Gastrocnemius medialis (tissue), 4 donors: ENCODE measurements around the gene MRPL50. TPM values are rescaled to one million over a fixed set of nuclear protein-coding genes. Genes with fewer than 3 reads are reported as not detected.

ENCODE experiments used
- ATAC-seq, 2 donors: fragments of 150-250 bp; one replicate each; pipeline ENCODE4 v1.9.1; 2016
- DNase-seq, 2 donors: peaks; one replicate each; pipeline ENCODE4 v3.0.0-alpha.2; 2019
- H3K27ac ChIP-seq, 4 donors: fragments of 200-600 bp; sonication (generic); 1 replicate in 1 of 4; 2 replicates in 3 of 4; pipeline ENCODE4 v1.5.1; 2016 to 2018; ENCODE audit warnings: mild to moderate bottlenecking in 2 of 4, moderate library complexity in 1 of 4
- H3K27me3 ChIP-seq, 3 donors: fragments of 200-600 bp; sonication (generic) in 2 of 3; 1 replicate in 1 of 3; 2 replicates in 2 of 3; pipeline versions ENCODE4 v1.5.1 to v1.6.0; 2016 to 2019; ENCODE audit warnings: mild to moderate bottlenecking in 1 of 3, moderate library complexity in 1 of 3
- H3K36me3 ChIP-seq, 2 donors: fragments of 200-600 bp; sonication (generic) in 1 of 2; one replicate each; pipeline ENCODE4 v1.5.1; 2017 to 2018
- H3K4me1 ChIP-seq, 2 donors: fragments of 200-600 bp; sonication (generic) in 1 of 2; one replicate each; pipeline ENCODE4 v1.5.1; 2016 to 2017; ENCODE audit warnings: mild to moderate bottlenecking in 2 of 2
- H3K4me3 ChIP-seq, 4 donors: fragments of 200-600 bp; sonication (generic) in 3 of 4; 1 replicate in 1 of 4; 2 replicates in 3 of 4; pipeline ENCODE4 v1.5.1; 2016 to 2019; ENCODE audit warnings: mild to moderate bottlenecking in 2 of 4
- H3K9me3 ChIP-seq, 3 donors: fragments of 200-600 bp; sonication (generic) in 2 of 3; 1 replicate in 1 of 3; 2 replicates in 2 of 3; pipeline ENCODE4 v1.5.1; 2016 to 2019
- POLR2A ChIP-seq, 2 donors: fragments of 450-650 bp; IDR thresholded peaks; one replicate each; pipeline ENCODE4 v1.6.1; 2017; ENCODE audit warnings: antibody characterized with exemption in 2 of 2, mild to moderate bottlenecking in 2 of 2, moderate library complexity in 2 of 2
- in situ Hi-C, 4 donors: fragments of 200-750 bp; cut with MboI; loops; one replicate each; pipeline versions ENCODE4 v1.15.0 to v1.8.0; 2017; ENCODE audit warnings: low sequenced_read_pairs in 4 of 4
- intact Hi-C: fragments of 100-400 bp; cut with DNase I; formaldehyde crosslinking; loops from one replicate; pipeline ENCODE4 v1.15.1; 2023; ENCODE audit warnings: low total_unique reads
- total RNA-seq, 4 donors: library from RNA; depleted of rRNA; stranded (reverse); fragments of >200 nt; gene quantifications; one replicate each; pipeline versions ENCODE4 v1.1.0 to v1.2.3, GENCODE V29; 2016
- TF ChIP-seq, protein P1 (sequence below), 5 experiments: fragments of 450-650 bp in 3 of 5; fragments of 200-600 bp in 2 of 5; sonication (generic) in 2 of 5; IDR thresholded peaks in 4 of 5; conservative IDR thresholded peaks in 1 of 5; 1 replicate in 4 of 5; 2 replicates in 1 of 5; pipeline ENCODE4 v1.5.1; 2016 to 2019; ENCODE audit warnings: antibody characterized with exemption in 5 of 5, mild to moderate bottlenecking in 3 of 5, moderate library complexity in 3 of 5

MRPL50 gene
- total RNA-seq, 4 donors from 2014 or later, result 6.3 to 13.7 (median 10.2) TPM

DNA sequence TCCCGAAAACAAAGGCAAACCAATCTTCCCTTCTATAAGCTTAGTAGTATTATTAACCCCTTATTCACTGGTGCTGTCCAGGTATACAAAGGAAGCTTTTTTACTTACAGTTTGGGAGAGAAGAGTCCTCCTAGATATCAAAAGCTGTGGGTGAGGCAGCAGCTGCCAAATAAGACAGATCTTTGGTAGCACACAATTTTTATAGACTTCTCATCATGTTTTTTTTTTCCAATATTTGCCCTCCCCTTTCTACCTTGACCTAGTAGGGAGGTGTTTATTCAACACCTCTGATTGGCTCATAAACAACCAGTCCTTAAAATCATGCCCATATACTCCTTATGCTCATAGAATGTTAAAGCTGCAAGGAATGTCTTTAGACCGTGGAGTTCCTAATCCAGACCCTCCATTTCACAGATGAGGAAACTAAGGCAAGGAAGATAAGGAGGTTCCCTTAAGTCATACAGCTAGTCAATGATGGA lies 37.2 kb upstream of the MRPL50 start, which contains the start of gene ALDOB:
TSS of gene ALDOB (minus strand) at position 174 of the 479 bp plus-strand sequence. CDS start 4,887 bp downstream, outside the sequence.
- no peaks in the 10 kb centered on the region for H3K36me3 ChIP-seq
- in situ Hi-C loops (no loop called here), intact Hi-C loops (no loop called here)
- DNase-seq (no peak), ATAC-seq (no peak)
- TF ChIP-seq POLR2A (IDR thresholded peaks at IDR 0.05), result no peak
- TF ChIP-seq, protein P1, sequence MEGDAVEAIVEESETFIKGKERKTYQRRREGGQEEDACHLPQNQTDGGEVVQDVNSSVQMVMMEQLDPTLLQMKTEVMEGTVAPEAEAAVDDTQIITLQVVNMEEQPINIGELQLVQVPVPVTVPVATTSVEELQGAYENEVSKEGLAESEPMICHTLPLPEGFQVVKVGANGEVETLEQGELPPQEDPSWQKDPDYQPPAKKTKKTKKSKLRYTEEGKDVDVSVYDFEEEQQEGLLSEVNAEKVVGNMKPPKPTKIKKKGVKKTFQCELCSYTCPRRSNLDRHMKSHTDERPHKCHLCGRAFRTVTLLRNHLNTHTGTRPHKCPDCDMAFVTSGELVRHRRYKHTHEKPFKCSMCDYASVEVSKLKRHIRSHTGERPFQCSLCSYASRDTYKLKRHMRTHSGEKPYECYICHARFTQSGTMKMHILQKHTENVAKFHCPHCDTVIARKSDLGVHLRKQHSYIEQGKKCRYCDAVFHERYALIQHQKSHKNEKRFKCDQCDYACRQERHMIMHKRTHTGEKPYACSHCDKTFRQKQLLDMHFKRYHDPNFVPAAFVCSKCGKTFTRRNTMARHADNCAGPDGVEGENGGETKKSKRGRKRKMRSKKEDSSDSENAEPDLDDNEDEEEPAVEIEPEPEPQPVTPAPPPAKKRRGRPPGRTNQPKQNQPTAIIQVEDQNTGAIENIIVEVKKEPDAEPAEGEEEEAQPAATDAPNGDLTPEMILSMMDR (IDR thresholded peaks at IDR 0.05 in 4 of 5, conservative IDR thresholded peaks at IDR 0.05 in 1 of 5), result no peak
- no peak within 1 kb of the TSS for H3K27ac ChIP-seq
- no peaks in the 10 kb centered on the region for H3K4me1 ChIP-seq
- no peak within 1 kb of the TSS for H3K4me3 ChIP-seq
- no peaks in the 10 kb centered on the region for H3K27me3 ChIP-seq
- no peaks in the 10 kb centered on the region for H3K9me3 ChIP-seq

DNA sequence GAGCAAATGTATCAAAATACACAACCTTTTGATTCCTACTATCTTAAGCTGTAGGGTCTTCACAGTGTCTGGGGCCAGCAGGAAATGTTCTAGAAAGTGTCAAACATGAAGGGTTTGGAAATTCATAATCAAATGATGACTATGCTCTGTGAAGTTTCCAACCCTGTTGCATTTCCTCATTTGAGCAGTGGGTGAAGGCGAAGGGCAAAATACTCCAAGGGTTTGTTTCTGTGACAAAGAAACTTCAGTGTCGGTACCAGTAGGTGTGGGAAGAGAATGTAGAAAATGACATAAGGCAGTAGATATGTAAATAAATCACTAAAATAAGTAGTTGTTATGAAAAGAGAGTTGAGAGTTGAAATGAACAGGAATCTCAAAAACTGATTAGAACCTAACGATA lies 36.6 kb upstream of the MRPL50 start:
- DNase-seq (no peak), ATAC-seq (no peak)
- Histone ChIP-seq H3K27ac (no peak overlapping the region), H3K36me3 (no peaks in the 10 kb centered on the region), H3K4me1 (no peaks in the 10 kb centered on the region), H3K27me3 (no peaks in the 10 kb centered on the region), H3K9me3 (no peaks in the 10 kb centered on the region), H3K4me3 (no peak overlapping the region)
- in situ Hi-C loops (no loop called here), intact Hi-C loops (no loop called here)
- TF ChIP-seq, protein P1 (IDR thresholded peaks at IDR 0.05 in 4 of 5, conservative IDR thresholded peaks at IDR 0.05 in 1 of 5), result no peak
- no peak for TF ChIP-seq POLR2A (IDR thresholded peaks at IDR 0.05)

DNA sequence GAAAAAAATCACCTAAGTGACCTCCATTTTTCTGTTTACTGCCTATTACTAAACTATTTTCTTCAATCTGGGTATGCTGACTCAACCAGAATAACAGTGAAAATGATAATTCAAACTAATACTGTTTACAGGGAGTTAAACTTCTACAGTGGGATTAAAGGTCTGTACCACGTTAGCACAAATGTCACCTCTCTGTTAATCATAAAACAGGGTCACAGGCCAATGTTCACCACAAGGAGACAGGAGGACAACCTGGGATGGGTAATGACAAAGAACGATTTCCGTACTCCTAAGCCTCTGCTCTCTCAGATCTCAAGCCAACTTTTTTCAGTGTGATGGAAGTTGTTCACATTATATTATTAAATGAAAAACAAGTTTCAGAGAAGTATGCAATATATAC lies 34.8 kb upstream of the MRPL50 start:
- TF ChIP-seq POLR2A (IDR thresholded peaks at IDR 0.05), result no peak
- TF ChIP-seq, protein P1 (IDR thresholded peaks at IDR 0.05 in 4 of 5, conservative IDR thresholded peaks at IDR 0.05 in 1 of 5), result no peak
- H3K36me3 ChIP-seq, result no peaks in the 10 kb centered on the region
- in situ Hi-C loops, result no loop called here
- H3K9me3 ChIP-seq, result no peaks in the 10 kb centered on the region
- no peaks in the 10 kb centered on the region for H3K4me1 ChIP-seq
- no peak for DNase-seq
- intact Hi-C loops, result no loop called here
- no peaks in the 10 kb centered on the region for H3K27me3 ChIP-seq
- no peak for ATAC-seq
- no peak overlapping the region for H3K4me3 ChIP-seq
- H3K27ac ChIP-seq, result no peak overlapping the region

DNA sequence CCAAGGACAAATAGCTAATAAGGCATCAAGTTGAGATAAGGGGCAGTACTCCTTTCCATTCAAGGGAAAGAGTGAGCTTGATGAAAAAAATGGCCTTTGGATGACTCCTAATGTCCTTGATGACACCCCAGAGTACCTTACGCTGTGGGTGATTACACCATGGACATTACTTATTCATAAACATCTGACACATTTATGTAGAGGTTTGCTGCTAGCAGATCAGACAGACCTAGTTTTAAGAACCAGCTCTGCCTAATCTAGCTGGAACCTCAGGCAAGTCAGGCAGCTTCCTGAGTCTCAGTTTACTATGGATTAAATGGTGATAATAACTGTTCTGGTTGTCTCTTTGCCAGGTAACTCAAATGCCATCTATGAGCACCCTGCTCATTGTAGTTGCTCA lies 34.3 kb upstream of the MRPL50 start:
- Histone ChIP-seq H3K4me3 (no peak overlapping the region), H3K27ac (no peak overlapping the region), H3K4me1 (no peaks in the 10 kb centered on the region), H3K27me3 (no peaks in the 10 kb centered on the region), H3K36me3 (no peaks in the 10 kb centered on the region), H3K9me3 (no peaks in the 10 kb centered on the region)
- no peak for TF ChIP-seq POLR2A (IDR thresholded peaks at IDR 0.05)
- TF ChIP-seq, protein P1 (IDR thresholded peaks at IDR 0.05 in 4 of 5, conservative IDR thresholded peaks at IDR 0.05 in 1 of 5), result no peak
- intact Hi-C loops (no loop called here), in situ Hi-C loops (no loop called here)
- DNase-seq (no peak), ATAC-seq (no peak)

DNA sequence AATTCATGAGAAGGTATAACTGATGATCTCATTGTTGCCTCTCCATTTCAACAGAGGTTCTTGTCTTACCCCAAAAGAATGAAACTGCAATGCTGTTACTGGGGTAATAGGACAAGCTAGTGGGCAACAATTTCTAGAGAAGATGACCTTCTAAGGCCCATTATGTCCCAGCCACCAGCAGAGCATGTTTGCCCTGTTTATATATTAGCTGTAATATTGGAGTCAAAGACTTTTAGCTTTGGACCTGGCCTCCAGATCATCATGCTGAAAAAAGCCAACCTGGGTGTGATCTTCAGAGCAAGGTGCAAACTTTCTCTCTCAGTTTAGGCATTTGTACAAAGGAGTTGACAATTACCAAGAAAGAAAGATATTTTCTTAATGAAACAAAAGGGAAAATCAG lies 33.8 kb upstream of the MRPL50 start:
- DNase-seq (no peak), ATAC-seq (no peak)
- no peak for TF ChIP-seq POLR2A (IDR thresholded peaks at IDR 0.05)
- TF ChIP-seq, protein P1 (IDR thresholded peaks at IDR 0.05 in 4 of 5, conservative IDR thresholded peaks at IDR 0.05 in 1 of 5), result no peak
- H3K36me3 ChIP-seq, result no peaks in the 10 kb centered on the region
- in situ Hi-C loops, result no loop called here
- H3K27ac ChIP-seq, result no peak overlapping the region
- H3K4me3 ChIP-seq, result no peak overlapping the region
- H3K4me1 ChIP-seq, result no peaks in the 10 kb centered on the region
- H3K27me3 ChIP-seq, result no peaks in the 10 kb centered on the region
- intact Hi-C loops, result no loop called here
- H3K9me3 ChIP-seq, result no peaks in the 10 kb centered on the region
